HepG2 (cell line): Measurements from ENCODE around the gene ZBTB1. TPM values are rescaled to one million over a fixed set of nuclear protein-coding genes. Genes with fewer than 3 reads are reported as not detected.
A peak's percentile ranks its signal among the peaks of the same experiment; 100 is the strongest.

Source experiments
- ATAC-seq: fragments of 200-7000 bp; cut with Tn5 transposase; 3 replicates; pipeline ENCODE4 v1.9.1; 2020; ENCODE audit warnings: mild to moderate bottlenecking, moderate library complexity
- BruUV-seq: library from RNA; stranded (reverse); fragments of 400-500 nt; replicated peaks from 2 replicates; lab custom pipeline; 2021; lab: Mats Ljungman, UMichigan
- CTCF ChIA-PET: fragments of 300-600 bp; formaldehyde crosslinking; extraction: SDS; loops from one replicate; lab custom pipeline; 2021; ENCODE audit warnings: low total read pairs, inconsistent platforms, low intra/inter-chr PET ratio; lab: Yijun Ruan, JAX
- POLR2A ChIA-PET: fragments of 350-600 bp; sonication (Branson Sonifier 250); formaldehyde crosslinking; loops from one replicate; lab custom pipeline; 2020; ENCODE audit warnings: antibody characterized with exemption, inconsistent platforms; lab: Yijun Ruan, JAX
- DNase-seq: peaks from one replicate; pipeline ENCODE4 v3.0.0-alpha.2; 2015; ENCODE audit warnings: low spot score
- FAIRE-seq: peaks from 3 replicates; lab custom pipeline; 2011; peaks lifted over from hg19 to GRCh38; lab: Jason Lieb, UNC
- H2AFZ ChIP-seq: one replicate; pipeline ENCODE4 v1.6.1; 2011; ENCODE audit warnings: low read length, inconsistent platforms
- H3K27ac ChIP-seq: fragments of 300-600 bp; 3 replicates; pipeline ENCODE4 v1.8.0; 2011; ENCODE audit warnings: mixed run types, mild to moderate bottlenecking, mixed read lengths, low read length, inconsistent platforms; ENCODE audit not compliant: insufficient read depth; ENCODE audit errors: extremely low read length
- H3K27me3 ChIP-seq, 2 experiments: fragments of 200-600 bp in 1 of 2; 2 replicates in 1 of 2; 3 replicates in 1 of 2; pipeline versions ENCODE4 v1.6.0 to v1.8.0; 2011; ENCODE audit warnings: low read length in 2 of 2, mild to moderate bottlenecking in 2 of 2, moderate library complexity in 2 of 2, inconsistent platforms in 1 of 2; ENCODE audit not compliant: insufficient read depth in 2 of 2, control insufficient read depth in 1 of 2
- H3K36me3 ChIP-seq, 2 experiments: fragments of 200-600 bp in 1 of 2; replicated peaks in 1 of 2; 2 replicates in 1 of 2; 3 replicates in 1 of 2; pipeline versions ENCODE4 v1.5.1 to v1.8.0; 2011; ENCODE audit warnings: low read length in 2 of 2, inconsistent platforms in 1 of 2; ENCODE audit not compliant: insufficient read depth in 2 of 2, control insufficient read depth in 1 of 2
- H3K4me1 ChIP-seq: 2 replicates; pipeline ENCODE4 v1.5.1; 2012; ENCODE audit warnings: low read length, inconsistent platforms; ENCODE audit not compliant: insufficient read depth
- H3K4me2 ChIP-seq: 2 replicates; pipeline ENCODE4 v1.6.0; 2011; ENCODE audit warnings: low read depth, low read length, inconsistent platforms
- H3K4me3 ChIP-seq, 3 experiments: fragments of 200-600 bp in 1 of 3; sonication (generic), shearing (Covaris generic) in 1 of 3; replicated peaks in 1 of 3; 2 replicates each; pipeline ENCODE4 v1.5.1; 2011 to 2016; ENCODE audit warnings: low read length in 3 of 3, inconsistent platforms in 2 of 3, low read depth in 2 of 3, mild to moderate bottlenecking in 2 of 3, control low read depth in 1 of 3, mixed read lengths in 1 of 3; ENCODE audit not compliant: insufficient read depth in 1 of 3
- H3K79me2 ChIP-seq: one replicate; pipeline ENCODE4 v1.6.1; 2011; ENCODE audit warnings: low read length, inconsistent platforms; ENCODE audit not compliant: insufficient read depth
- H3K9ac ChIP-seq: 2 replicates; pipeline ENCODE4 v1.6.0; 2011; ENCODE audit warnings: mild to moderate bottlenecking, low read depth, low read length, inconsistent platforms; ENCODE audit not compliant: insufficient read depth
- H3K9me3 ChIP-seq: 2 replicates; pipeline ENCODE4 v1.5.1; 2012; ENCODE audit warnings: mild to moderate bottlenecking, low read length
- H4K20me1 ChIP-seq: 2 replicates; pipeline ENCODE4 v1.6.0; 2011; ENCODE audit warnings: inconsistent platforms, mild to moderate bottlenecking, low read length, moderate library complexity; ENCODE audit not compliant: insufficient read depth
- MAFK ChIP-seq, 2 experiments: IDR thresholded peaks in 1 of 2; conservative IDR thresholded peaks in 1 of 2; 2 replicates each; pipeline ENCODE4 v1.6.1; 2011; ENCODE audit warnings: improper control_type of control experiment in 2 of 2, low read length in 2 of 2
- POGK ChIP-seq: sonication (generic); formaldehyde crosslinking; conservative IDR thresholded peaks from 2 replicates; pipeline ENCODE4 v1.8.0; 2022; ENCODE audit warnings: mild to moderate bottlenecking, moderate library complexity, missing genetic modification reagents
- WGBS: methylation state at CpG from one replicate; pipeline ENCODE4 v1.1.6; 2017; ENCODE audit warnings: low lambda C conversion rate; 5-methylcytosine and 5-hydroxymethylcytosine counted together
- in situ Hi-C: cut with HindIII; loops from 2 replicates; pipeline ENCODE4 v1.10.0; 2017; ENCODE audit warnings: low pct_unique_long_range_greater_than_20kb; ENCODE audit not compliant: extremely low pct_ligation_motif_present
- intact Hi-C: fragments of 100-400 bp; cut with micrococcal nuclease; formaldehyde crosslinking; loops from one replicate; pipeline ENCODE4 v1.10.0; 2022; ENCODE audit not compliant: unreplicated experiment
- polyA plus RNA-seq, 8 experiments: library from polyadenylated mRNA; depleted of rRNA in 3 of 8; stranded (reverse) in 7 of 8; unstranded in 1 of 8; fragments of >200 nt; fragmentation: Illumina TruSeq in 4 of 8; extraction: Trizol in 4 of 8; gene quantifications; 2 replicates each; pipeline versions ENCODE4 v1.2.1 to v1.2.3, GENCODE V29; 2011 to 2016; ENCODE audit warnings: low read depth in 4 of 8, missing spikeins in 1 of 8, mixed read lengths in 1 of 8; ENCODE audit not compliant: insufficient read depth in 1 of 8
- total RNA-seq, 5 experiments: library from RNA; depleted of rRNA; stranded (reverse); fragments of >200 nt; fragmentation: Illumina TruSeq; extraction: Trizol; gene quantifications; 2 replicates each; pipeline ENCODE4 v1.2.3, GENCODE V29; 2016; ENCODE audit warnings: low read depth in 1 of 5
- TF ChIP-seq, protein P1 (sequence below), 2 experiments: fragments of 450-650 bp in 1 of 2; sonication (generic) in 1 of 2; formaldehyde crosslinking; IDR thresholded peaks; 2 replicates each; pipeline versions ENCODE4 v1.5.0 to v1.8.0; 2020 to 2022; ENCODE audit warnings: mild to moderate bottlenecking in 1 of 2, missing genetic modification reagents in 1 of 2
- TF ChIP-seq, protein P2 (sequence below), 2 experiments: sonication (generic) in 1 of 2; formaldehyde crosslinking in 1 of 2; IDR thresholded peaks; 2 replicates each; pipeline versions ENCODE4 v1.4.0 to v1.6.1; 2018 to 2020; ENCODE audit warnings: missing genetic modification reagents in 2 of 2, borderline replicate concordance in 1 of 2, low read depth in 1 of 2, mild to moderate bottlenecking in 1 of 2, missing biosample characterization in 1 of 2
- TF ChIP-seq, protein P3 (sequence below): sonication (generic); formaldehyde crosslinking; IDR thresholded peaks from 2 replicates; pipeline ENCODE4 v1.9.0; 2021; ENCODE audit warnings: missing genetic modification reagents, borderline replicate concordance

The ZBTB1 gene
- total and polyA plus RNA-seq, 2 of the 13 experiments (the other 11 are each of a cell fraction or from before 2014, with no cell fraction given), result 18.8 to 22.6 TPM

GRCh38 chr14:64467566-64467965 lies 37.0 kb upstream of the ZBTB1 start:
- POLR2A ChIA-PET, result no interaction called here
- CTCF ChIA-PET, result no interaction called here
- DNase-seq (no peak), FAIRE-seq (no peak), ATAC-seq (no peak)
- Histone ChIP-seq H3K9me3 (no peaks in the 10 kb centered on the region), H3K4me1 (peaks cover 28% of the 10 kb centered on the region), H3K27me3 (no peaks in the 10 kb centered on the region), H3K27ac (no peak overlapping the region), H3K9ac (no peak overlapping the region), H3K79me2 (no peaks in the 10 kb centered on the region), H3K4me2 (no peak overlapping the region), H2AFZ (no peak overlapping the region), H3K4me3 (no peak overlapping the region), H3K36me3 (no peaks in the 10 kb centered on the region), H4K20me1 (no peaks in the 10 kb centered on the region)
- in situ Hi-C loops (no loop called here), intact Hi-C loops (no loop called here)
- BruUV-seq, result no TSS peak
- TF ChIP-seq MAFK (conservative IDR thresholded peaks at IDR 0.05 in 1 of 2, IDR thresholded peaks at IDR 0.05 in 1 of 2; ENCODE audit: low read length in 2 of 2), result peak in 1 of 2 experiments; percentile 33; a peak in 1 of 4 replicates
- TF ChIP-seq, protein P1, sequence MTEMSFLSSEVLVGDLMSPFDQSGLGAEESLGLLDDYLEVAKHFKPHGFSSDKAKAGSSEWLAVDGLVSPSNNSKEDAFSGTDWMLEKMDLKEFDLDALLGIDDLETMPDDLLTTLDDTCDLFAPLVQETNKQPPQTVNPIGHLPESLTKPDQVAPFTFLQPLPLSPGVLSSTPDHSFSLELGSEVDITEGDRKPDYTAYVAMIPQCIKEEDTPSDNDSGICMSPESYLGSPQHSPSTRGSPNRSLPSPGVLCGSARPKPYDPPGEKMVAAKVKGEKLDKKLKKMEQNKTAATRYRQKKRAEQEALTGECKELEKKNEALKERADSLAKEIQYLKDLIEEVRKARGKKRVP (CRISPR knock-in tag; IDR thresholded peaks at IDR 0.05), result 0 out of 4 replicates have a peak, but pooled peaks of 1 of the 2 experiments have one; percentile 28
- TF ChIP-seq, protein P2, sequence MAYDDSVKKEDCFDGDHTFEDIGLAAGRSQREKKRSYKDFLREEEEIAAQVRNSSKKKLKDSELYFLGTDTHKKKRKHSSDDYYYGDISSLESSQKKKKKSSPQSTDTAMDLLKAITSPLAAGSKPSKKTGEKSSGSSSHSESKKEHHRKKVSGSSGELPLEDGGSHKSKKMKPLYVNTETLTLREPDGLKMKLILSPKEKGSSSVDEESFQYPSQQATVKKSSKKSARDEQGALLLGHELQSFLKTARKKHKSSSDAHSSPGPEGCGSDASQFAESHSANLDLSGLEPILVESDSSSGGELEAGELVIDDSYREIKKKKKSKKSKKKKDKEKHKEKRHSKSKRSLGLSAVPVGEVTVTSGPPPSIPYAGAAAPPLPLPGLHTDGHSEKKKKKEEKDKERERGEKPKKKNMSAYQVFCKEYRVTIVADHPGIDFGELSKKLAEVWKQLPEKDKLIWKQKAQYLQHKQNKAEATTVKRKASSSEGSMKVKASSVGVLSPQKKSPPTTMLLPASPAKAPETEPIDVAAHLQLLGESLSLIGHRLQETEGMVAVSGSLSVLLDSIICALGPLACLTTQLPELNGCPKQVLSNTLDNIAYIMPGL (CRISPR knock-in tag; IDR thresholded peaks at IDR 0.05; ENCODE audit: borderline replicate concordance in 1 of 2, low read depth in 1 of 2), result no peak

- Histone ChIP-seq H3K4me3 (no peak overlapping the region), H2AFZ (no peak overlapping the region), H3K79me2 (no peaks in the 10 kb centered on the region), H3K4me2 (no peak overlapping the region), H3K27ac (no peak overlapping the region), H3K36me3 (no peaks in the 10 kb centered on the region), H4K20me1 (no peaks in the 10 kb centered on the region), H3K9me3 (no peaks in the 10 kb centered on the region), H3K9ac (no peak overlapping the region), H3K27me3 (no peaks in the 10 kb centered on the region), H3K4me1 (peaks cover 28% of the 10 kb centered on the region)
- DNase-seq (no peak), FAIRE-seq (no peak), ATAC-seq (no peak)
- TF ChIP-seq POGK (CRISPR knock-in tag), result no peak
- TF ChIP-seq, protein P3, sequence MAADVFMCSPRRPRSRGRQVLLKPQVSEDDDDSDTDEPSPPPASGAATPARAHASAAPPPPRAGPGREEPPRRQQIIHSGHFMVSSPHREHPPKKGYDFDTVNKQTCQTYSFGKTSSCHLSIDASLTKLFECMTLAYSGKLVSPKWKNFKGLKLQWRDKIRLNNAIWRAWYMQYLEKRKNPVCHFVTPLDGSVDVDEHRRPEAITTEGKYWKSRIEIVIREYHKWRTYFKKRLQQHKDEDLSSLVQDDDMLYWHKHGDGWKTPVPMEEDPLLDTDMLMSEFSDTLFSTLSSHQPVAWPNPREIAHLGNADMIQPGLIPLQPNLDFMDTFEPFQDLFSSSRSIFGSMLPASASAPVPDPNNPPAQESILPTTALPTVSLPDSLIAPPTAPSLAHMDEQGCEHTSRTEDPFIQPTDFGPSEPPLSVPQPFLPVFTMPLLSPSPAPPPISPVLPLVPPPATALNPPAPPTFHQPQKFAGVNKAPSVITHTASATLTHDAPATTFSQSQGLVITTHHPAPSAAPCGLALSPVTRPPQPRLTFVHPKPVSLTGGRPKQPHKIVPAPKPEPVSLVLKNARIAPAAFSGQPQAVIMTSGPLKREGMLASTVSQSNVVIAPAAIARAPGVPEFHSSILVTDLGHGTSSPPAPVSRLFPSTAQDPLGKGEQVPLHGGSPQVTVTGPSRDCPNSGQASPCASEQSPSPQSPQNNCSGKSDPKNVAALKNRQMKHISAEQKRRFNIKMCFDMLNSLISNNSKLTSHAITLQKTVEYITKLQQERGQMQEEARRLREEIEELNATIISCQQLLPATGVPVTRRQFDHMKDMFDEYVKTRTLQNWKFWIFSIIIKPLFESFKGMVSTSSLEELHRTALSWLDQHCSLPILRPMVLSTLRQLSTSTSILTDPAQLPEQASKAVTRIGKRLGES (CRISPR knock-in tag), result no peak
- WGBS, result 69% methylated on average over 3 of the region's 3 CpGs
- POLR2A ChIA-PET, result no interaction called here
- CTCF ChIA-PET, result no interaction called here
- in situ Hi-C loops, result no loop called here
- intact Hi-C loops, result no loop called here
- BruUV-seq, result no TSS peak
Measured at GRCh38 chr14:64468451-64468850, 36.1 kb upstream of the ZBTB1 start.
